ENCODE results near the gene RASL10A. TPM values are rescaled to one million over a fixed set of nuclear protein-coding genes. Genes with fewer than 3 reads are reported as not detected.

Gene RASL10A
- total and polyA plus RNA-seq, 9 of the 15 experiments (the other 6 are each of a cell fraction or from before 2014, with no cell fraction given) = 0.17 to 1.2 (median 0.45) TPM; not detected in 3

DNA sequence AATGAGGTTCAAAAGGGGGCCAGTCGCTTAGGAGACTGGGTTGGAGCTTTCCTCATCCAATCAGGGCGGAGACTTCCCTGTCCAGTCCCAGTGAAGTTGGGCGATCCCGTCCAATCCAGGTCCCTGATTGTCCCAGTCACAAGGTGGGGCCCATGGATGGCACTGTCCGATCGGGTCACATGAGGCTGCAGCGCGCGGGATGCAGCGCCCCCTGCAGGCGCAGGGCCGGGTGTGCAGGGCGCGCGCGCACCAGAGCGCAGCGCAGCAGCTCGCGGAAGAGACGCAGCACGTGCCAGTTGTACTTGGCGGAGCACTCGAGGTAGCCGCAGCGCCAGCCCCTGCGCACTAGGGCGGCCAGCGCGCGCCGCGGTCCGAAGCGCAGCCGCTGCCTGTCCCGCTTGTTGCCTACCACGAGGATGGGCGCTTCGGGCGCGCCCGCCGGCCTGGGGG, 2.3 kb downstream of the RASL10A start (continued):
- TF ChIP-seq ZKSCAN3 (CRISPR knock-in tag; IDR thresholded peaks at IDR 0.05) = no peak

DNA sequence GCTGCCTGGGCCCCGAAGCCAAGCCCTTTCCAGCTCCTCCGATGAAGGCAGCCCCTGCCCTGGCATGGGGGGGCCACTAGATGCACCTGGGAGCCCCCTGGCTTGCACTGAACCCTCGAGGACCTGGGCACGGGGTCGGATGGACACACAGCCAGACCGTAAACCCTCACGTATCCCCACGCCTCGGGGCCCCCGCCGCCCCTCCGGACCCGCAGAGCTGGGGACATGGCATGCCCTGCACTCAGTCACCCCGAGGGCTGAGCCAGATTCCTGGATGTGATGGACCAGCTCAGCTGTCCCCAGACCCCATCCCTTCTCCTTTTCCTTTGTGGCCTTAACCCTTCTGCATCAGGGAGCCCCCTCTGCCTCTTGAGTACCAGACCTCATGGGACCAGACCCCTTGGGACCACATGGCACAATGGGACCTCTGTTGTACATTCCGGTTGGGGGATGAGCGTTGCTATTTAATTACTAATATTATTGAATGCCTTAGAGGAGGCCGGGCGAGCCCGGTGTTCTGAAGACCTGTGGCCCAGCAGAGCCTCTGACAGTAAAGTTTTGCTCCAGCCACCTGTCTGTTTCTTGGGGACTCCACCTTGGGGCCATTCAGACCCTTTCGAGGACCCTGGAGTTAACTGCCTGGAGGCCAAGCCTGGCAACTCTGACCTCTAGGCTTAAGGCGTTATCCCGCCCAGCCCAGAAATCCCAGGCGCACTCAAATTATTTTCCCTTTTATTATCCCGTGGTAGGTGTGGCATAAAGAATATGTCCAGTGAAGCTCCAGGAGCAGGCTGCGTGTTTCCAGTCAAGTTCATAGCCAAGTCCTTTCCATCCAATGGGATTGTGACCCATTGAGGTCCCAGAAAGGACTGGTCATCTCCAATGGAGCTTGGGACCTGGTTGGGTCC, 3.0 kb downstream of the RASL10A start:
- FAIRE-seq (no peak), ATAC-seq (no peak), DNase-seq (ENCODE audit: extremely low read depth in 1 of 4, low spot score in 3 of 4) (no peak)
- 92% methylated on average over 17 of the region's 25 CpGs for WGBS (ENCODE audit: insufficient coverage, low coverage, missing lambda C conversion rate)
- Histone ChIP-seq H3K79me2 (ENCODE audit: control insufficient read depth, insufficient read depth, low read length) (peaks cover 13% of the 10 kb centered on the region), H3K27ac (ENCODE audit: extremely low read depth, low read depth, low read length) (no peak overlapping the region), H3K4me3 (no peak overlapping the region), H3K9ac (ENCODE audit: insufficient read depth in 1 of 2, low read depth in 2 of 2, low read length in 2 of 2) (no peak overlapping the region; a peak in 1 of 4 replicates), H3K27me3 (ENCODE audit: control insufficient read depth in 2 of 2, insufficient read depth in 2 of 2, low read length in 2 of 2) (no peaks in the 10 kb centered on the region), H3K4me2 (ENCODE audit: insufficient read depth, low read length) (no peak overlapping the region), H3K9me1 (ENCODE audit: control insufficient read depth, insufficient read depth, low read length) (no peaks in the 10 kb centered on the region), H3K4me1 (replicated peaks in 1 of 2; ENCODE audit: control insufficient read depth in 2 of 2, insufficient read depth in 2 of 2, low read length in 2 of 2) (peaks cover 14 to 75% of the 10 kb centered on the region in 2 experiments; a peak in 4 of 5 replicates), H2AFZ (ENCODE audit: low read depth, low read length) (no peak overlapping the region), H4K20me1 (replicated peaks; ENCODE audit: control insufficient read depth, insufficient read depth, low read length) (no peaks in the 10 kb centered on the region), H3K36me3 (ENCODE audit: control insufficient read depth, insufficient read depth, low read length) (peaks cover 9% of the 10 kb centered on the region; the same call in 1 of the 3 replicates), H3K9me3 (replicated peaks; ENCODE audit: control insufficient read depth, insufficient read depth, low read depth, low read length) (no peaks in the 10 kb centered on the region)
- intact Hi-C loops (cut with micrococcal nuclease) (no loop called here), in situ Hi-C loops (cut with MboI) (no loop called here)
- ChIA-PET POLR2A (interaction anchor here (0.6 kb wide), 1 partner anchor 34 kb away, joined by 3 read pairs; no protein-coding TSS in a partner anchor), CTCF (ENCODE audit: low intra/inter-chr PET ratio) (no interaction called here)
- TF ChIP-seq OTX1 (CRISPR knock-in tag; IDR thresholded peaks at IDR 0.05) (no peak), CC2D1A (IDR thresholded peaks at IDR 0.05) (no peak), ZC3H8 (IDR thresholded peaks at IDR 0.05) (no peak), FOXA1 (IDR thresholded peaks at IDR 0.05; ENCODE audit: borderline replicate concordance) (no peak), PYGO2 (tag; IDR thresholded peaks at IDR 0.05) (no peak), FOXJ3 (CRISPR knock-in tag; IDR thresholded peaks at IDR 0.05) (no peak), ZFPM2 (CRISPR knock-in tag; IDR thresholded peaks at IDR 0.05) (no peak), RFX1 (IDR thresholded peaks at IDR 0.05) (no peak), PHB2 (IDR thresholded peaks at IDR 0.05; ENCODE audit: low read depth) (no peak), ZSCAN29 (IDR thresholded peaks at IDR 0.05) (no peak), E2F6 (IDR thresholded peaks at IDR 0.05; ENCODE audit: borderline replicate concordance in 1 of 2, extremely low read depth in 1 of 2, insufficient read depth in 1 of 2, insufficient read length in 1 of 2, low read depth in 1 of 2, low read length in 1 of 2, poor library complexity in 1 of 2, severe bottlenecking in 1 of 2) (no peak)
- TF ChIP-seq, protein P1, sequence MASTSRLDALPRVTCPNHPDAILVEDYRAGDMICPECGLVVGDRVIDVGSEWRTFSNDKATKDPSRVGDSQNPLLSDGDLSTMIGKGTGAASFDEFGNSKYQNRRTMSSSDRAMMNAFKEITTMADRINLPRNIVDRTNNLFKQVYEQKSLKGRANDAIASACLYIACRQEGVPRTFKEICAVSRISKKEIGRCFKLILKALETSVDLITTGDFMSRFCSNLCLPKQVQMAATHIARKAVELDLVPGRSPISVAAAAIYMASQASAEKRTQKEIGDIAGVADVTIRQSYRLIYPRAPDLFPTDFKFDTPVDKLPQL (IDR thresholded peaks at IDR 0.05; ENCODE audit: extremely low read depth, insufficient read length) = no peak
- no TSS peak for BruUV-seq (replicated peaks)

All from K562 (cell line).